ENCODE data around the gene ENO1. TPM values are rescaled to one million over a fixed set of nuclear protein-coding genes. Genes with fewer than 3 reads are reported as not detected.

The ENO1 gene
- total and polyA plus RNA-seq, 10 of the 15 experiments (the other 5 are each of a cell fraction or from before 2014, with no cell fraction given), result 1,850 to 4,219 (median 2,331) TPM

- TF ChIP-seq HSF1 (IDR thresholded peaks at IDR 0.05; ENCODE audit: low read depth, low read length), result no peak
- TF ChIP-seq ATF7 (IDR thresholded peaks at IDR 0.05; ENCODE audit: low read depth), result no peak
- no peak for TF ChIP-seq DPF2 (IDR thresholded peaks at IDR 0.05)
- no peak for TF ChIP-seq PAX8 (IDR thresholded peaks at IDR 0.05)
Measured at GRCh38 chr1:8813991-8814390, 64.5 kb downstream of the ENO1 start (continued).

- intact Hi-C loops (cut with micrococcal nuclease; ENCODE audit: unreplicated experiment) (no loop called here), in situ Hi-C loops (cut with MboI) (no loop called here)
- no peak for ATAC-seq
- Histone ChIP-seq H3K9me3 (replicated peaks; ENCODE audit: control insufficient read depth, insufficient read depth, low read length) (no peaks in the 10 kb centered on the region), H3K36me3 (ENCODE audit: control insufficient read depth in 2 of 2, insufficient read depth in 2 of 2, low read length in 1 of 2) (no peaks in the 10 kb centered on the region), H3K27me3 (replicated peaks in 1 of 2; ENCODE audit: control insufficient read depth in 2 of 2, insufficient read depth in 2 of 2, low read length in 1 of 2) (no peaks in the 10 kb centered on the region), H3K27ac (ENCODE audit: control insufficient read depth, insufficient read depth) (no peak overlapping the region), H2AFZ (ENCODE audit: control insufficient read depth, low read depth, low read length) (no peak overlapping the region), H3K4me3 (peak overlapping the region; percentile 91; the same call in 1 of the 2 replicates), H4K20me1 (ENCODE audit: control insufficient read depth, insufficient read depth) (no peaks in the 10 kb centered on the region), H3K4me2 (ENCODE audit: control insufficient read depth, insufficient read depth) (peak overlapping the region; percentile 41; the same call in 1 of the 2 replicates), H3K79me2 (ENCODE audit: control insufficient read depth, insufficient read depth, low read length) (peaks cover 69% of the 10 kb centered on the region), H3K4me1 (ENCODE audit: control insufficient read depth, insufficient read depth, low read length) (no peaks in the 10 kb centered on the region), H3K9ac (ENCODE audit: control insufficient read depth, insufficient read depth, low read length) (no peak overlapping the region)
- SMC1A ChIA-PET (ENCODE audit: uncharacterized antibody, unreplicated experiment), result interaction anchor here (0.6 to 2.0 kb wide), 14 partner anchors 9 to 112 kb away, joined by 3 to 15 read pairs (median 4); no protein-coding TSS in a partner anchor
- BruUV-seq (replicated peaks), result no TSS peak
- RAD21 ChIA-PET (ENCODE audit: unreplicated experiment), result interaction anchor here (0.8 to 1.5 kb wide), 9 partner anchors 11 to 92 kb away, joined by 3 to 20 read pairs (median 3); partner anchors contain the start of gene ENO1
- no peak for FAIRE-seq
- no peak for DNase-seq (ENCODE audit: low read depth, low spot score)
- POLR2A ChIA-PET, result interaction anchor here (0.6 to 1.6 kb wide), 8 partner anchors 27 to 301 kb away, joined by 3 to 8 read pairs (median 3); partner anchors contain the start of gene ENO1
- 85% methylated on average over 5 of the region's 6 CpGs for WGBS (ENCODE audit: insufficient coverage, insufficient replicate concordance, low lambda C conversion rate, missing lambda C conversion rate)
- CTCF ChIA-PET, result interaction anchor here (0.6 to 3.5 kb wide), 13 partner anchors 8 to 340 kb away, joined by 3 to 28 read pairs (median 3); no protein-coding TSS in a partner anchor
- no peak for TF ChIP-seq RFX5 (IDR thresholded peaks at IDR 0.05; ENCODE audit: low read depth, low read length)
- TF ChIP-seq HSF1 (IDR thresholded peaks at IDR 0.05; ENCODE audit: low read depth, low read length), result no peak
- TF ChIP-seq, protein P1, sequence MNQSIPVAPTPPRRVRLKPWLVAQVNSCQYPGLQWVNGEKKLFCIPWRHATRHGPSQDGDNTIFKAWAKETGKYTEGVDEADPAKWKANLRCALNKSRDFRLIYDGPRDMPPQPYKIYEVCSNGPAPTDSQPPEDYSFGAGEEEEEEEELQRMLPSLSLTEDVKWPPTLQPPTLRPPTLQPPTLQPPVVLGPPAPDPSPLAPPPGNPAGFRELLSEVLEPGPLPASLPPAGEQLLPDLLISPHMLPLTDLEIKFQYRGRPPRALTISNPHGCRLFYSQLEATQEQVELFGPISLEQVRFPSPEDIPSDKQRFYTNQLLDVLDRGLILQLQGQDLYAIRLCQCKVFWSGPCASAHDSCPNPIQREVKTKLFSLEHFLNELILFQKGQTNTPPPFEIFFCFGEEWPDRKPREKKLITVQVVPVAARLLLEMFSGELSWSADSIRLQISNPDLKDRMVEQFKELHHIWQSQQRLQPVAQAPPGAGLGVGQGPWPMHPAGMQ (IDR thresholded peaks at IDR 0.05; ENCODE audit: borderline replicate concordance), result no peak
- no peak for TF ChIP-seq RB1 (IDR thresholded peaks at IDR 0.05; ENCODE audit: borderline replicate concordance)
- no peak for TF ChIP-seq BRCA1 (IDR thresholded peaks at IDR 0.05; ENCODE audit: low read depth, low read length)
- TF ChIP-seq RBBP5 (conservative IDR thresholded peaks at IDR 0.05), result no peak
- TF ChIP-seq MYC (IDR thresholded peaks at IDR 0.05; ENCODE audit: insufficient read depth, insufficient read length, insufficient replicate concordance, low read length, severe bottlenecking), result no peak
- TF ChIP-seq KAT2A (conservative IDR thresholded peaks at IDR 0.05; ENCODE audit: control insufficient read depth, low read depth, low read length), result no peak
- TF ChIP-seq ZZZ3 (IDR thresholded peaks at IDR 0.05; ENCODE audit: control insufficient read depth, insufficient read length, low read depth), result no peak
- TF ChIP-seq RAD21 (IDR thresholded peaks at IDR 0.05; ENCODE audit: insufficient read depth, low read depth, low read length), result no peak
- TF ChIP-seq RUNX3 (IDR thresholded peaks at IDR 0.05; ENCODE audit: low read length), result no peak
Measured at GRCh38 chr1:8813016-8813763, 65.3 kb downstream of the ENO1 start.

All from GM12878 (cell line).